Measurements from ENCODE around the gene TMCC3.

TMCC3 gene

GRCh38 chr12:94534774-94535509 lies 115.4 kb downstream of the TMCC3 start:
- no peak for DNase-seq (ENCODE audit: low read depth in 2 of 2)

DNA sequence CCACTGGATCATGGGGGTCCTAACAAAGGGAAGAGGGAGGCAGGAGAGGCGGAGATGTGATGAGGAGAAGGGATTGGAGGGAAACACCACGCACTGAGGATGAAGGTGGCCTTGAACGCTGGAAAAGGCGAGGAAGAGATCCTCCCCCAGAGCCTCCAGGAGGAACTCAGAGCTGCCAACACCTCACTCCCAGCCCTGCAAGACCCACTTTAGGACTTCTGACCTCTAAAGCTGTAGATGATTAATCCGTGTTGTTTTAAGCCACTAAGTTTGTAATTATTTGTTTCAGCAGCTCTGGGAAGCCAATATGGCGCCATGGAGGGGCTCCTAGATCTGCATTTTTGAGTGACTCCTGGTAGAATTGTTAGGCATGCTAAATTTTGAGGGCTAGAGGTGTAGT lies 116.1 kb downstream of the TMCC3 start:
- DNase-seq (ENCODE audit: low read depth in 2 of 2) = no peak

DNA sequence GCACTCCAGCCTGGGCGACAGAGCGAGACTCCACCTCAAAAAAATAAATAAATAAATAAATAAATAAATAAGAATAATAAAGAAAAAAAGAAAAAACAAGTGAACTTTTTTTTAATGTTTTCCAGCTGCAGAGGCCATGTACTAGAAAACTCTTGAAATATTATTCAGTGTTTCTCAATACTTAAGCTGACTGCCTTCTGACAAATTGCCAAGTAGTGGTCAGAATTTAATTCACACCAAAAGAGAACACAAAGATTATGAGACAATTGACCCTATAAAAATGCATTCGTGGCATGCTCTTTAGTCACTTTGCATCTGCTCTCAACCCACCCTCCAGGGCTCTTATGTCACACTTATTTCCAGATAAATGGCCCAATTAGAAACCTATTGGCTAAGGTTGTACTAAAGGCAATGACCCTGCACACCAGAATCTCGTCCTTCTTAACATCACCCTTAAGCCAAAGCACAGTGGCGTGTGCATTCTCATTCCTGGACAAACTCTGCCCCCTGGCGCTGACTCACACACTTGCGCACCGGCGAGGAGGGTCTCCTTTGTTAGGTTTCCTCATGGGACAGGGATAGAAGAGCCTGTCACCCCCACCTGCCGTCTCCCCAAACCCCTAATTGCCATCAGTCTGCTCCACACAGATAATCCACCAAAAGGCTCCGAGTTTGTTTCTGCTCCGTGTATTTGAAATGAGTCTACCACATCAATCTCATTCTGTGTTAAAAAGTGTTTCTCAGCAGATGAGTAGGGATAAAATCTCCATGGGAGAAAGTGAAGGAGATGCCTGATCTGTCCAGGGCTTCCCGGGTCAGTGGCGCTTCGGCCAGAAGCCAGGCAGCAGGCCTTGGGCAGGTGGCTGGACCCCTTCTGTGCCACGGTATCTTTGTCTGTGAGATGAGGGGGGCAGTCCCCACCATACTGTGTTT lies 117.6 kb downstream of the TMCC3 start:
- peak; percentile 61 to 71 for DNase-seq (ENCODE audit: low read depth in 2 of 2)

DNA sequence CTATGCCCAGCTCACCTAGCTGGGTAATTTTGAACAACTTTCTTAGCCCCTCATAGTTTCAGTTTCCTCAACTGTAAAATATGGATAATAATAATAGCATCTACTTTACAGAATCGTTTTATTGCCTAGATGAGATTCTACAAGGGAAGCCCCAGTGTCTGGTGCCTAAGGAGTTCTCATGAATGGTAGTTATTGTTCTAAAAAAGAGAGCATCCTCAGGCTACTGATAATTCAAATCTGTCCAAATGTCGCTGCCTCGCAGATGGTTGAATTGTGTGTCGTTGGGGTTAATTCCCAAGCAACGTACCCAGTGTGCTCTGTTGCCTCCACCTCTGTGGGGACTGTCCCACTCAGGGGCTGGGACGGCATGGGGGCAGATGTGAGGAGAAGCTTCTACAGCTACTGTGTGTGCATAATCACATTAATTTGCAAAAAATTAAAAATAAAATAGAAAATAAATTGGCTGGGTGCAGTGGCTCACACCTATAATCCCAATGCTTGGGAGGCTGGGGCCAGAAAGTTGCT lies 119.1 kb downstream of the TMCC3 start:
- no peak for DNase-seq (ENCODE audit: low read depth in 2 of 2)

- DNase-seq (ENCODE audit: low read depth in 2 of 2) = no peak
Measured at GRCh38 chr12:94525951-94526350, 124.4 kb downstream of the TMCC3 start.

Data from stimulated activated CD4-positive, alpha-beta T cell treated with anti-CD3 and anti-CD28 coated beads, Interleukin-4, amount 100 ng/mL, for 48 hours (primary cell).